SIG-M5 treated with dmso at 0.1 percent for 504 hours (cell line): ENCODE results near the gene ACRV1.
A peak's percentile ranks its signal among the peaks of the same experiment; 100 is the strongest.
"Not testable (repeated sequence)": the region's sequence is repeated elsewhere in the genome, so short reads cannot be mapped to it uniquely, and the experiment has no call there.

Source experiments
- DNase-seq: peaks from one replicate; lab custom pipeline; 2025; ENCODE audit not compliant: unreplicated experiment; lab: John Stamatoyannopoulos, UW

ACRV1 gene

GRCh38 chr11:125680747-125681146 lies at the start of gene ACRV1:
TSS of gene ACRV1 (minus strand) at chr11:125680847. CDS start at chr11:125680780, 67 bp downstream.
- no peak for DNase-seq

- no peak for DNase-seq
Measured at GRCh38 chr11:125728969-125729368, 48.3 kb upstream of the ACRV1 start.

- DNase-seq = peak; percentile 3
Measured at GRCh38 chr11:125724125-125724524, 43.5 kb upstream of the ACRV1 start.

GRCh38 chr11:125720781-125721180 lies 40.1 kb upstream of the ACRV1 start:
- DNase-seq = no peak

- DNase-seq = not testable (repeated sequence)
Measured at GRCh38 chr11:125704686-125705085, 24.0 kb upstream of the ACRV1 start.

GRCh38 chr11:125701858-125702621 lies 21.4 kb upstream of the ACRV1 start:
- peak; percentile 5 for DNase-seq

- DNase-seq = no peak
Measured at GRCh38 chr11:125701018-125701610, 20.5 kb upstream of the ACRV1 start.

GRCh38 chr11:125694951-125695350 lies 14.3 kb upstream of the ACRV1 start:
- no peak for DNase-seq

- no peak for DNase-seq
Measured at GRCh38 chr11:125692887-125693286, 12.2 kb upstream of the ACRV1 start.

GRCh38 chr11:125690006-125690405 lies 9.4 kb upstream of the ACRV1 start:
- no peak for DNase-seq

GRCh38 chr11:125689274-125689859 lies 8.7 kb upstream of the ACRV1 start:
- DNase-seq = no peak

- DNase-seq = no peak
Measured at GRCh38 chr11:125688632-125689031, 8.0 kb upstream of the ACRV1 start.

GRCh38 chr11:125688066-125688465 lies 7.4 kb upstream of the ACRV1 start:
- no peak for DNase-seq

- DNase-seq = no peak
Measured at GRCh38 chr11:125685228-125685627, 4.6 kb upstream of the ACRV1 start.

- no peak for DNase-seq
Measured at GRCh38 chr11:125679837-125680236, 810 bp downstream of the ACRV1 start.

GRCh38 chr11:125679397-125679796 lies 1.2 kb downstream of the ACRV1 start:
- peak; percentile 14 for DNase-seq

- DNase-seq = no peak
Measured at GRCh38 chr11:125675196-125675595, 5.5 kb downstream of the ACRV1 start.

- DNase-seq = no peak
Measured at GRCh38 chr11:125674210-125674609, 6.4 kb downstream of the ACRV1 start.

GRCh38 chr11:125671561-125671960 lies 9.1 kb downstream of the ACRV1 start:
- DNase-seq = no peak

- DNase-seq = no peak
Measured at GRCh38 chr11:125670172-125670571, 10.5 kb downstream of the ACRV1 start.

GRCh38 chr11:125667151-125667550 lies 13.5 kb downstream of the ACRV1 start:
- no peak for DNase-seq

- DNase-seq = no peak
Measured at GRCh38 chr11:125663910-125664309, 16.7 kb downstream of the ACRV1 start.
